MM.1S (cell line): ENCODE results near the gene LRRC8E.
"Not testable (repeated sequence)": the region's sequence is repeated elsewhere in the genome, so short reads cannot be mapped to it uniquely, and the experiment has no call there.

Experiments used
- DNase-seq: peaks from one replicate; pipeline ENCODE4 v3.0.0-alpha.2; 2015
- H2AFZ ChIP-seq: fragments of 300-600 bp; sonication (generic); 2 replicates; pipeline ENCODE4 v1.6.0; 2016; ENCODE audit warnings: antibody characterized with exemption, low read length
- H3F3A ChIP-seq: fragments of 300-600 bp; sonication (generic); 2 replicates; pipeline ENCODE4 v1.6.1; 2016; ENCODE audit warnings: mild to moderate bottlenecking, antibody characterized with exemption, low read length, moderate library complexity, mixed read lengths; ENCODE audit not compliant: insufficient read depth
- H3K27ac ChIP-seq: fragments of 300-600 bp; sonication (generic); 2 replicates; pipeline ENCODE4 v1.5.1; 2016; ENCODE audit warnings: mild to moderate bottlenecking, low read length
- H3K27me3 ChIP-seq: fragments of 300-600 bp; sonication (generic); replicated peaks from 2 replicates; pipeline ENCODE4 v1.6.0; 2016; ENCODE audit warnings: low read length; ENCODE audit not compliant: insufficient read depth
- H3K36me3 ChIP-seq: fragments of 300-600 bp; sonication (generic); replicated peaks from 2 replicates; pipeline ENCODE4 v1.6.1; 2016; ENCODE audit warnings: mild to moderate bottlenecking, low read length, mixed read lengths; ENCODE audit not compliant: insufficient read depth
- H3K4me1 ChIP-seq: fragments of 300-600 bp; sonication (generic); 2 replicates; pipeline ENCODE4 v1.6.1; 2016; ENCODE audit warnings: low read length, mixed read lengths
- H3K4me2 ChIP-seq: fragments of 300-600 bp; sonication (generic); 2 replicates; pipeline ENCODE4 v1.6.0; 2016; ENCODE audit warnings: low read depth, low read length
- H3K4me3 ChIP-seq: fragments of 300-600 bp; sonication (generic); 2 replicates; pipeline ENCODE4 v1.5.1; 2016; ENCODE audit warnings: low read length, mixed read lengths
- H3K79me2 ChIP-seq: fragments of 300-600 bp; sonication (generic); 2 replicates; pipeline ENCODE4 v1.6.1; 2016; ENCODE audit warnings: mixed run types, low read length, mixed read lengths
- H3K9ac ChIP-seq: fragments of 300-600 bp; sonication (generic); 2 replicates; pipeline ENCODE4 v1.6.1; 2016; ENCODE audit warnings: low read length, mixed read lengths
- H3K9me2 ChIP-seq: fragments of 300-600 bp; sonication (generic); replicated peaks from 2 replicates; pipeline ENCODE4 v1.6.1; 2016; ENCODE audit warnings: mild to moderate bottlenecking, low read length, mixed read lengths; ENCODE audit not compliant: insufficient read depth
- H3K9me3 ChIP-seq: fragments of 300-600 bp; sonication (generic); replicated peaks from 2 replicates; pipeline ENCODE4 v1.6.1; 2016; ENCODE audit warnings: mild to moderate bottlenecking, low read length, mixed read lengths; ENCODE audit not compliant: insufficient read depth
- H4K20me1 ChIP-seq: fragments of 300-600 bp; sonication (generic); 2 replicates; pipeline ENCODE4 v1.6.1; 2016; ENCODE audit warnings: mild to moderate bottlenecking, low read length, moderate library complexity, mixed read lengths; ENCODE audit not compliant: insufficient read depth
- EZH2 ChIP-seq: fragments of 300-600 bp; sonication (generic); optimal IDR thresholded peaks from 2 replicates; pipeline ENCODE3; 2017; ENCODE audit warnings: low read depth, mild to moderate bottlenecking, antibody characterized with exemption, low read length, mixed read lengths
- EZH2phosphoT487 ChIP-seq: fragments of 300-600 bp; sonication (generic); IDR thresholded peaks from 2 replicates; pipeline ENCODE4 v1.6.1; 2018; ENCODE audit warnings: antibody characterized with exemption, low read length
- TF ChIP-seq, protein P1 (sequence below): fragments of 300-600 bp; sonication (generic); IDR thresholded peaks from 2 replicates; pipeline ENCODE4 v1.5.1; 2016; ENCODE audit warnings: antibody characterized with exemption, low read length, mixed read lengths

LRRC8E gene

DNA sequence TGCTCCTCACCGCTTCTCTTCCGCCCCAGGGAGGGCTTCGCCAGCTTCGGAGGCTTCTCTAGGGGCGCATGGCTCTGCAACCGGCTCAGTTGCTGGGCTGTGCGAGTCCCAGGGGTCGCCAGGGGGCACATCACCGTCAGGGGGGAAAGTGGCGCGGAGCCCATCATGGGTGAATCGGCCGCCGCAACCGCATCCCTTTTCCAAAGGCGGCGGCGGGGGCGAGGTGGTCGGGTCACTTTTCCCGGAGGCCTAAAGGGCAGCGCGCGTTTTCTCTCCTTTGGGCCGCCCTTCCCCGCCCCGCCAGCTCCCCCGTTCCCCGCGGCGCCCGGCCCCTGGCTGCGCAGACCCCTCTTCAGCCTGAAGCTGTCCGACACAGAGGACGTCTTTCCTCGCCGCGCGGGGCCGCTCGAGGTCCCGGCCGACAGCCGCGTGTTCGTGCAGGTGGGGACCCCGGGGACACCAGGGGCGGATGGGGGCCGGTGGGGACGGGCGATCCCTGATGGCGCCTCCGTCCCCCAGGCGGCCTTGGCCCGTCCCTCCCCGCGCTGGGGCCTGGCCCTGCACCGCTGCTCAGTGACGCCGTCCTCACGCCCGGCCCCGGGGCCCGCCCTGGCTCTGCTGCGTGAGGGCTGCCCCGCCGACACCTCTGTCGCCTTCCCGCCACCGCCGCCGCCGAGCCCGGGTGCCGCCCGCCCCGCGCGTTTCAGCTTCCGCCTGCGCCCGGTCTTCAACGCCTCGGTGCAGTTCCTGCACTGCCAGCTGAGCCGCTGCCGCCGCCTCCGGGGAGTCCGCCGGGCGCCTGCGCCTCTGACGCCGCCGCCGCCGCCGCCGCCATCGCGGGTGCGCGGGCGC, 28.0 kb downstream of the LRRC8E start:
- Histone ChIP-seq H3K4me1 (peaks cover 10% of the 10 kb centered on the region; the same call in 1 of the 2 replicates), H3K27me3 (peaks cover 30% of the 10 kb centered on the region), H3K27ac (no peak overlapping the region), H3K79me2 (no peaks in the 10 kb centered on the region), H3K36me3 (no peaks in the 10 kb centered on the region), H2AFZ (peak overlapping the region; percentile 65), H3K4me3 (peak overlapping the region; percentile 58), H3F3A (peaks cover 18% of the 10 kb centered on the region), H3K9me3 (no peaks in the 10 kb centered on the region), H3K9me2 (no peaks in the 10 kb centered on the region), H4K20me1 (0 out of 2 replicates have a peak, but pooled peaks cover under 1% of the 10 kb centered on the region), H3K4me2 (peak overlapping the region; percentile 96), H3K9ac (peak overlapping the region; percentile 39; the same call in 1 of the 2 replicates)
- TF ChIP-seq EZH2 (no peak), EZH2phosphoT487 (no peak)
- TF ChIP-seq, protein P1, sequence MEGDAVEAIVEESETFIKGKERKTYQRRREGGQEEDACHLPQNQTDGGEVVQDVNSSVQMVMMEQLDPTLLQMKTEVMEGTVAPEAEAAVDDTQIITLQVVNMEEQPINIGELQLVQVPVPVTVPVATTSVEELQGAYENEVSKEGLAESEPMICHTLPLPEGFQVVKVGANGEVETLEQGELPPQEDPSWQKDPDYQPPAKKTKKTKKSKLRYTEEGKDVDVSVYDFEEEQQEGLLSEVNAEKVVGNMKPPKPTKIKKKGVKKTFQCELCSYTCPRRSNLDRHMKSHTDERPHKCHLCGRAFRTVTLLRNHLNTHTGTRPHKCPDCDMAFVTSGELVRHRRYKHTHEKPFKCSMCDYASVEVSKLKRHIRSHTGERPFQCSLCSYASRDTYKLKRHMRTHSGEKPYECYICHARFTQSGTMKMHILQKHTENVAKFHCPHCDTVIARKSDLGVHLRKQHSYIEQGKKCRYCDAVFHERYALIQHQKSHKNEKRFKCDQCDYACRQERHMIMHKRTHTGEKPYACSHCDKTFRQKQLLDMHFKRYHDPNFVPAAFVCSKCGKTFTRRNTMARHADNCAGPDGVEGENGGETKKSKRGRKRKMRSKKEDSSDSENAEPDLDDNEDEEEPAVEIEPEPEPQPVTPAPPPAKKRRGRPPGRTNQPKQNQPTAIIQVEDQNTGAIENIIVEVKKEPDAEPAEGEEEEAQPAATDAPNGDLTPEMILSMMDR, result no peak
- peak; percentile 39 for DNase-seq

DNA sequence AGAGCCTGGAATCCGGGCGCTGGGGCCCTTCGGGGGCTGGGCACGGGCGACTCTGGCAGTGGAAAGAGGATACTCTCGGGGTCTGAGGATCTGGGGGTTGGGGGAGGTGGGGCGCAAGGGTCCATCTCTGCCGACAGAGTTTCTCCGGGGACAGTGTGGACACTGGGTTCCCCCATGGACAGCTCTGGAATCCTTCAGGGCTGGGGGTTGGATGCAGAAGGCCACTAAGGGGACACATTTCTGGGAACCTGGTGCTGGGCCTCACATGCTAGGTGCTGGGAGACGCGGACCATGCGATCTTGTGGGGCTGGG, 28.6 kb downstream of the LRRC8E start:
- Histone ChIP-seq H3K4me1 (peaks cover 10% of the 10 kb centered on the region; the same call in 1 of the 2 replicates), H3K79me2 (no peaks in the 10 kb centered on the region), H3K36me3 (no peaks in the 10 kb centered on the region), H3K4me3 (peak overlapping the region; percentile 58), H3K9me3 (no peaks in the 10 kb centered on the region), H3K4me2 (peak overlapping the region; percentile 96), H3K9me2 (no peaks in the 10 kb centered on the region), H3F3A (peaks cover 18% of the 10 kb centered on the region), H3K9ac (peak overlapping the region; percentile 44; the same call in 1 of the 2 replicates), H4K20me1 (0 out of 2 replicates have a peak, but pooled peaks cover 7% of the 10 kb centered on the region), H2AFZ (peak overlapping the region; percentile 65), H3K27ac (no peak overlapping the region), H3K27me3 (peaks cover 30% of the 10 kb centered on the region)
- no peak for DNase-seq
- TF ChIP-seq EZH2phosphoT487, result no peak
- TF ChIP-seq EZH2, result no peak
- TF ChIP-seq, protein P1, result no peak

GRCh38 chr19:7917267-7918061, 29.2 kb downstream of the LRRC8E start:
- peaks cover 18% of the 10 kb centered on the region for H3F3A ChIP-seq
- TF ChIP-seq, protein P1, result peak; percentile 74
- TF ChIP-seq EZH2, result no peak
- peak overlapping the region; percentile 96 for H3K4me2 ChIP-seq
- peak overlapping the region; percentile 44; the same call in 1 of the 2 replicates for H3K9ac ChIP-seq
- DNase-seq, result peak; percentile 69
- H3K27ac ChIP-seq, result no peak overlapping the region
- H3K36me3 ChIP-seq, result no peaks in the 10 kb centered on the region
- H3K9me2 ChIP-seq, result no peaks in the 10 kb centered on the region
- peak overlapping the region; percentile 58 for H3K4me3 ChIP-seq
- peak overlapping the region; percentile 65 for H2AFZ ChIP-seq
- H3K4me1 ChIP-seq, result peaks cover 10% of the 10 kb centered on the region; the same call in 1 of the 2 replicates
- 0 out of 2 replicates have a peak, but pooled peaks cover 7% of the 10 kb centered on the region for H4K20me1 ChIP-seq
- H3K79me2 ChIP-seq, result no peaks in the 10 kb centered on the region
- H3K9me3 ChIP-seq, result no peaks in the 10 kb centered on the region
- H3K27me3 ChIP-seq, result peaks cover 30% of the 10 kb centered on the region

- Histone ChIP-seq H3K9ac (peak overlapping the region; percentile 44; the same call in 1 of the 2 replicates), H3K4me1 (peaks cover 10% of the 10 kb centered on the region; the same call in 1 of the 2 replicates), H3K27me3 (peaks cover 30% of the 10 kb centered on the region), H3K4me3 (peak overlapping the region; percentile 58), H3K4me2 (peak overlapping the region; percentile 96), H3F3A (peaks cover 18% of the 10 kb centered on the region), H2AFZ (peak overlapping the region; percentile 65)
- not testable (repeated sequence) for H3K79me2 ChIP-seq, H3K9me3 ChIP-seq, H3K27ac ChIP-seq, H4K20me1 ChIP-seq, H3K9me2 ChIP-seq, H3K36me3 ChIP-seq, DNase-seq
Measured at GRCh38 chr19:7918062-7918614, 29.8 kb downstream of the LRRC8E start.
